GM12878 (cell line): Measurements from ENCODE around the gene CWC22. TPM values are rescaled to one million over a fixed set of nuclear protein-coding genes. Genes with fewer than 3 reads are reported as not detected.
"Not testable (repeated sequence)": the region's sequence is repeated elsewhere in the genome, so short reads cannot be mapped to it uniquely, and the experiment has no call there.

Source experiments
- ATAC-seq: fragments of 200-7000 bp; cut with Tn5 transposase; 3 replicates; pipeline ENCODE4 v1.9.1; 2020; ENCODE audit warnings: mild to moderate bottlenecking, moderate library complexity
- BruUV-seq: library from RNA; stranded (reverse); fragments of 400-500 nt; replicated peaks from 2 replicates; lab custom pipeline; 2021; lab: Mats Ljungman, UMichigan
- CTCF ChIA-PET: fragments of 300-600 bp; sonication (Branson Sonifier 250); formaldehyde crosslinking; extraction: SDS; loops from one replicate; lab custom pipeline; 2021; ENCODE audit warnings: inconsistent platforms; lab: Yijun Ruan, JAX
- POLR2A ChIA-PET: fragments of 350-600 bp; formaldehyde crosslinking; extraction: SDS; loops from one replicate; lab custom pipeline; 2021; ENCODE audit warnings: inconsistent platforms; lab: Charles Lee
- RAD21 ChIA-PET: fragments of 300-600 bp; sonication (Branson Sonifier 250); formaldehyde crosslinking; loops from one replicate; lab custom pipeline; 2023; ENCODE audit warnings: antibody characterized with exemption; ENCODE audit not compliant: unreplicated experiment; lab: Charles Lee
- SMC1A ChIA-PET: fragments of 300-600 bp; sonication (Branson Sonifier 250); formaldehyde crosslinking; loops from one replicate; lab custom pipeline; 2023; ENCODE audit not compliant: unreplicated experiment, uncharacterized antibody; lab: Charles Lee
- DNase-seq: peaks from one replicate; pipeline ENCODE4 v3.0.0-alpha.2; 2011; ENCODE audit warnings: low read depth, low spot score
- FAIRE-seq: peaks from 3 replicates; lab custom pipeline; 2011; peaks lifted over from hg19 to GRCh38; lab: Jason Lieb, UNC
- H2AFZ ChIP-seq: 2 replicates; pipeline ENCODE4 v1.6.0; 2011; ENCODE audit warnings: low read depth, low read length, control low read depth; ENCODE audit not compliant: control insufficient read depth
- H3K27ac ChIP-seq: 2 replicates; pipeline ENCODE4 v1.5.1; 2011; ENCODE audit warnings: control low read depth; ENCODE audit not compliant: control insufficient read depth, insufficient read depth
- H3K27me3 ChIP-seq, 2 experiments: replicated peaks in 1 of 2; 2 replicates each; pipeline versions ENCODE4 v1.6.0 to v1.6.1; 2011; ENCODE audit warnings: low read length in 1 of 2; ENCODE audit not compliant: control insufficient read depth in 2 of 2, insufficient read depth in 2 of 2
- H3K36me3 ChIP-seq, 2 experiments: 2 replicates each; pipeline ENCODE4 v1.5.1; 2011; ENCODE audit warnings: low read length in 1 of 2; ENCODE audit not compliant: control insufficient read depth in 2 of 2, insufficient read depth in 2 of 2
- H3K4me1 ChIP-seq: 2 replicates; pipeline ENCODE4 v1.6.1; 2011; ENCODE audit warnings: mild to moderate bottlenecking, low read length, moderate library complexity, mixed read lengths; ENCODE audit not compliant: control insufficient read depth, insufficient read depth
- H3K4me2 ChIP-seq: 2 replicates; pipeline ENCODE4 v1.6.0; 2011; ENCODE audit warnings: control low read depth; ENCODE audit not compliant: control insufficient read depth, insufficient read depth
- H3K4me3 ChIP-seq: fragments of 200-600 bp; sonication (generic); 2 replicates; pipeline ENCODE4 v1.5.1; 2016
- H3K79me2 ChIP-seq: 2 replicates; pipeline ENCODE4 v1.6.0; 2011; ENCODE audit warnings: low read length; ENCODE audit not compliant: control insufficient read depth, insufficient read depth
- H3K9ac ChIP-seq: 2 replicates; pipeline ENCODE4 v1.8.0; 2011; ENCODE audit warnings: low read length, control low read depth, mixed read lengths; ENCODE audit not compliant: control insufficient read depth, insufficient read depth
- H3K9me3 ChIP-seq: replicated peaks from 3 replicates; pipeline ENCODE4 v1.5.1; 2011; ENCODE audit warnings: mild to moderate bottlenecking, low read length; ENCODE audit not compliant: control insufficient read depth, insufficient read depth
- H4K20me1 ChIP-seq: 2 replicates; pipeline ENCODE4 v1.6.0; 2011; ENCODE audit not compliant: control insufficient read depth, insufficient read depth
- CREB1 ChIP-seq: IDR thresholded peaks from 2 replicates; pipeline ENCODE4 v1.6.1; 2012; ENCODE audit warnings: low read depth, mild to moderate bottlenecking, inconsistent platforms
- JUNB ChIP-seq: IDR thresholded peaks from 2 replicates; pipeline ENCODE4 v1.6.1; 2016; ENCODE audit warnings: antibody characterized with exemption, mild to moderate bottlenecking
- NBN ChIP-seq: fragments of 450-650 bp; IDR thresholded peaks from 2 replicates; pipeline ENCODE4 v1.6.1; 2016
- PAX8 ChIP-seq: fragments of 450-650 bp; IDR thresholded peaks from 2 replicates; pipeline ENCODE4 v1.6.1; 2017; ENCODE audit warnings: mild to moderate bottlenecking, moderate library complexity
- POU2F2 ChIP-seq: IDR thresholded peaks from 3 replicates; pipeline ENCODE4 v1.6.1; 2011; ENCODE audit warnings: low read depth, mild to moderate bottlenecking, low read length, borderline replicate concordance
- RB1 ChIP-seq: fragments of 450-650 bp; formaldehyde crosslinking; IDR thresholded peaks from 2 replicates; pipeline ENCODE4 v1.6.1; 2017; ENCODE audit warnings: mild to moderate bottlenecking, borderline replicate concordance
- TAF1 ChIP-seq: IDR thresholded peaks from 2 replicates; pipeline ENCODE4 v1.6.1; 2011; ENCODE audit warnings: mild to moderate bottlenecking, low read depth, low read length, borderline replicate concordance
- TCF12 ChIP-seq: IDR thresholded peaks from 2 replicates; pipeline ENCODE4 v1.6.1; 2011; ENCODE audit warnings: low read depth, mild to moderate bottlenecking, low read length
- USF1 ChIP-seq: IDR thresholded peaks from 2 replicates; pipeline ENCODE4 v1.6.1; 2011; ENCODE audit warnings: borderline replicate concordance, low read depth, mild to moderate bottlenecking, moderate library complexity, mixed read lengths, low read length; ENCODE audit not compliant: insufficient read depth; ENCODE audit errors: extremely low read length
- ZZZ3 ChIP-seq: IDR thresholded peaks from 2 replicates; pipeline ENCODE4 v1.6.1; 2011; ENCODE audit warnings: low read depth; ENCODE audit not compliant: control insufficient read depth, insufficient read length
- WGBS: methylation state at CpG from one replicate; pipeline ENCODE4 v1.1.6; 2016; ENCODE audit warnings: low lambda C conversion rate; ENCODE audit not compliant: insufficient replicate concordance, insufficient coverage; ENCODE audit errors: missing lambda C conversion rate; 5-methylcytosine and 5-hydroxymethylcytosine counted together
- in situ Hi-C: fragments of 300-500 bp; cut with MboI; formaldehyde crosslinking; loops from 9 replicates; pipeline ENCODE4 v1.14.3; 2018; ENCODE audit warnings: mixed read lengths
- intact Hi-C: fragments of 100-400 bp; cut with micrococcal nuclease; formaldehyde crosslinking; loops from one replicate; pipeline ENCODE4 v1.14.2; 2022; ENCODE audit not compliant: unreplicated experiment
- polyA plus RNA-seq, 11 experiments: library from polyadenylated mRNA; depleted of rRNA in 4 of 11; unstranded in 6 of 11; stranded (reverse) in 5 of 11; fragments of >200 nt; fragmentation: Nextera tagmentation in 4 of 11; fragmentation: Illumina TruSeq in 1 of 11; extraction: Ambion mirVana in 4 of 11; extraction: Trizol in 1 of 11; gene quantifications; 1 replicate in 1 of 11; 2 replicates in 10 of 11; pipeline versions ENCODE4 v1.2.1 to v1.2.3, GENCODE V29; 2011 to 2016; ENCODE audit warnings: inconsistent platforms in 2 of 11, missing spikeins in 2 of 11, low read depth in 1 of 11
- total RNA-seq, 4 experiments: library from RNA; depleted of rRNA in 3 of 4; stranded (reverse); fragments of >200 nt in 3 of 4; fragmentation: Illumina TruSeq in 1 of 4; extraction: Trizol in 1 of 4; gene quantifications; 2 replicates each; pipeline versions ENCODE4 v1.2.1 to v1.2.3, GENCODE V29; 2013 to 2021

CWC22 gene
- total and polyA plus RNA-seq, 10 of the 15 experiments (the other 5 are each of a cell fraction or from before 2014, with no cell fraction given): 8.2 to 38.5 (median 26.3) TPM

DNA sequence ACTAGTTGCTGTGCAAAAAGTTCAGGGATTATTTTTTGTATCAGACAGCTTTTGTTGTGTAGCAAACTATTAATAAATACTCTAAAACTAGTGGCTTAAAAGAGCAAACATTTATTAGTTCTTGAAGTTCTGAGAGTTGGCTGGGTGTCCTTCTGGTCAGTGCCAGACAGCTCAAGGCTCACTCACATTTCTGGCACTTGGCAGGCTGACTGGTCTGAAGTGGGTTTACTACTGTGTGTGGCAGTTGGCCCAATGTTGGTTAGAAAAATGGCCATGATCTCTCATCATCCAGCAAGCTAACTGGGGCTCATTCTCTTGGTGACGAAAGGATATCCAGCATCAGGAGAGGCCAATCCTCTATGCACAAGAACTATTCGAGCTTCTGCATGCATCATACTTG, 74.3 kb downstream of the CWC22 start:
- no peak for ATAC-seq
- Histone ChIP-seq H3K27me3 (no peaks in the 10 kb centered on the region), H4K20me1 (no peaks in the 10 kb centered on the region), H3K79me2 (no peaks in the 10 kb centered on the region), H3K9me3 (no peaks in the 10 kb centered on the region; the same call in 2 of the 3 replicates), H3K4me2 (no peak overlapping the region), H3K4me1 (no peaks in the 10 kb centered on the region), H3K4me3 (no peak overlapping the region), H2AFZ (no peak overlapping the region), H3K27ac (no peak overlapping the region), H3K9ac (no peak overlapping the region), H3K36me3 (no peaks in the 10 kb centered on the region)
- FAIRE-seq: no peak
- in situ Hi-C loops (no loop called here), intact Hi-C loops (no loop called here)
- DNase-seq: no peak
- BruUV-seq: no TSS peak
- ChIA-PET RAD21 (no interaction called here), POLR2A (no interaction called here), SMC1A (interaction anchor here (1.5 kb wide), 1 partner anchor 21 kb away, joined by 4 read pairs; no protein-coding TSS in a partner anchor), CTCF (interaction anchor here (0.8 kb wide), 1 partner anchor 11 kb away, joined by 3 read pairs; no protein-coding TSS in a partner anchor)
- WGBS: 97% methylated on average over 2 of the region's 2 CpGs
- no peak for TF ChIP-seq TAF1
- no peak for TF ChIP-seq ZZZ3
- no peak for TF ChIP-seq TCF12
- TF ChIP-seq CREB1: no peak

DNA sequence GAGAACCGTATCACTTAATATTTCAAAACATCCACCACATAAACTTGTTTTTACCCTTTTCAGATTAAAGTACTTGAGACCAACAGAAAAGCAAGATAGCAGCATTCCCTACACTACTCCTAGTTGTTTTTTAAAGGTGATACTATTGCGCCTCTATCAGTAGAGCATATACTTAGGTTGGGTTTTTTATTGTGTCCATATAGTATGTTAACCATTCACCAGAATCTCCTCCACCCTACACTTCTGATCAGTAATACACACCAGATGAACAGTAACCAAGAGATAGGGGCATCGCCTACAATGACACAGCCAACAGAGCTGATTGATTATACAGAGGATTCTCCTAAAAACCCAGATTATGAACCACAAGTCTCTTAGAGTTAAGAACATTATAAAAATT, 75.6 kb downstream of the CWC22 start:
- 75% methylated on average over 3 of the region's 3 CpGs for WGBS
- SMC1A ChIA-PET: no interaction called here
- POLR2A ChIA-PET: no interaction called here
- intact Hi-C loops (no loop called here), in situ Hi-C loops (no loop called here)
- no peak overlapping the region for H3K4me2 ChIP-seq
- no peak for DNase-seq
- no peak overlapping the region for H3K4me3 ChIP-seq
- no peaks in the 10 kb centered on the region; a peak in 1 of 4 replicates for H3K27me3 ChIP-seq
- no peaks in the 10 kb centered on the region for H4K20me1 ChIP-seq
- H3K4me1 ChIP-seq: no peaks in the 10 kb centered on the region
- RAD21 ChIA-PET: no interaction called here
- TF ChIP-seq JUNB (no peak), POU2F2 (no peak), RB1 (no peak), USF1 (no peak), NBN (no peak), PAX8 (no peak)
- TF ChIP-seq, all 136 proteins: peak for 0
- FAIRE-seq: no peak
- Histone ChIP-seq H3K27ac (no peak overlapping the region), H3K9ac (no peak overlapping the region), H3K9me3 (no peaks in the 10 kb centered on the region; the same call in 2 of the 3 replicates), H3K36me3 (no peaks in the 10 kb centered on the region), H2AFZ (no peak overlapping the region), H3K79me2 (no peaks in the 10 kb centered on the region)
- ATAC-seq: no peak
- CTCF ChIA-PET: no interaction called here
- BruUV-seq: no TSS peak

DNA sequence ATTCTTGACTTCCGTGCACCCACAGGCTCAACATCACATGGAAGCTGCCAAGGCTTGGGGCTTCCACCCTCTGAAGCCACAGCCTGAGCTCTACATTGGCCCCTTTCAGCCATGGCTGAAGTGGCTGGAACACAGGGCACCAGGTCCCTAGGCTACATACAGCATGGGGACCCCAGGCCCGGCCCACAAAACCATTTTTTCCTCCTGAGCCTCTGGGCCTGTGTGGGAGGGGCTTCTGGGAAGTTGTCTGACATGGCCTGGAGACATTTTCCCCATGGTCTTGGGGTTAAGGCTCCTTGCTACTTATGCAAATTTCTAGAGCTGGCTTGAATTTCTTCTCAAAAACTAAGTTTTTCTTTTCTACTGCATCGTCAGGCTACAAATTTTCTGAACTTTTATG, 77.1 kb downstream of the CWC22 start:
- H3K79me2 ChIP-seq, H3K9ac ChIP-seq, intact Hi-C loops, H3K4me2 ChIP-seq, H3K27me3 ChIP-seq, H2AFZ ChIP-seq, in situ Hi-C loops, H4K20me1 ChIP-seq, RAD21 ChIA-PET, SMC1A ChIA-PET, H3K9me3 ChIP-seq, H3K4me3 ChIP-seq, ATAC-seq, DNase-seq, H3K27ac ChIP-seq, H3K4me1 ChIP-seq, FAIRE-seq, H3K36me3 ChIP-seq, POLR2A ChIA-PET, CTCF ChIA-PET, BruUV-seq: not testable (repeated sequence)
- 64% methylated on average over 3 of the region's 3 CpGs for WGBS
